ENCODE measurements around the gene BRMS1.
A peak's percentile ranks its signal among the peaks of the same experiment; 100 is the strongest.

GRCh38 chr11:66316849-66317251, 28.1 kb downstream of the BRMS1 start, which contains the start of gene CD248:
- TF ChIP-seq POLR2A (IDR thresholded peaks at IDR 0.05) (peak in 1 of 2 donors; percentile 33), CTCF (IDR thresholded peaks at IDR 0.05) (no peak), EP300 (IDR thresholded peaks at IDR 0.05) (no peak), POLR2AphosphoS5 (IDR thresholded peaks at IDR 0.05) (no peak)
